Caco-2 (cell line): ENCODE data around the gene SLX9. TPM values are rescaled to one million over a fixed set of nuclear protein-coding genes. Genes with fewer than 3 reads are reported as not detected.

ENCODE experiments used
- BruUV-seq: library from RNA; stranded (reverse); fragments of 400-500 nt; replicated peaks from 2 replicates; lab custom pipeline; 2021; lab: Mats Ljungman, UMichigan
- CTCF ChIA-PET: fragments of 300-600 bp; sonication (Branson Sonifier 250); formaldehyde crosslinking; loops from one replicate; lab custom pipeline; 2022; ENCODE audit warnings: antibody characterized with exemption; lab: Charles Lee
- POLR2A ChIA-PET: fragments of 300-600 bp; sonication (Branson Sonifier 250); formaldehyde crosslinking; loops from one replicate; lab custom pipeline; 2022; ENCODE audit warnings: antibody characterized with exemption; lab: Charles Lee
- DNase-seq, 2 experiments: peaks; one replicate each; pipeline versions ENCODE4 v3.0.0 to v3.0.0-alpha.2; 2020 to 2022
- H3K27me3 ChIP-seq: replicated peaks from 2 replicates; pipeline ENCODE4 v1.6.0; 2011; ENCODE audit warnings: low read length; ENCODE audit not compliant: control insufficient read depth, insufficient read depth
- H3K36me3 ChIP-seq: 2 replicates; pipeline ENCODE4 v1.5.1; 2011; ENCODE audit warnings: low read length; ENCODE audit not compliant: control insufficient read depth, insufficient read depth
- H3K4me1 ChIP-seq: fragments of 250-450 bp; sonication (Bioruptor Pico); 2 replicates; pipeline ENCODE4 v1.5.1; 2020; ENCODE audit warnings: mild to moderate bottlenecking
- H3K4me3 ChIP-seq: 2 replicates; pipeline ENCODE4 v1.5.1; 2011; ENCODE audit warnings: low read depth, mild to moderate bottlenecking, control low read depth, low read length
- H3K9me3 ChIP-seq: fragments of 250-450 bp; sonication (Bioruptor Pico); 2 replicates; pipeline ENCODE4 v1.5.1; 2020; ENCODE audit warnings: mild to moderate bottlenecking, moderate library complexity
- H3K27ac Mint-ChIP-seq: one replicate; pipeline ENCODE4 v1.8.0; 2022; ENCODE audit warnings: mixed read lengths; ENCODE audit not compliant: unreplicated experiment
- H3K27me3 Mint-ChIP-seq: one replicate; pipeline ENCODE4 v1.8.0; 2022; ENCODE audit warnings: mixed read lengths; ENCODE audit not compliant: insufficient read depth, unreplicated experiment
- H3K36me3 Mint-ChIP-seq: one replicate; pipeline ENCODE4 v1.8.0; 2022; ENCODE audit warnings: mild to moderate bottlenecking, mixed read lengths; ENCODE audit not compliant: insufficient read depth, unreplicated experiment
- H3K4me1 Mint-ChIP-seq: one replicate; pipeline ENCODE4 v1.8.0; 2022; ENCODE audit warnings: low read depth, mixed read lengths; ENCODE audit not compliant: unreplicated experiment
- H3K4me3 Mint-ChIP-seq: one replicate; pipeline ENCODE4 v1.8.0; 2022; ENCODE audit warnings: mild to moderate bottlenecking, moderate library complexity, mixed read lengths; ENCODE audit not compliant: unreplicated experiment
- H3K9me3 Mint-ChIP-seq: one replicate; pipeline ENCODE4 v1.8.0; 2022; ENCODE audit warnings: mixed read lengths; ENCODE audit not compliant: unreplicated experiment
- intact Hi-C: fragments of 100-400 bp; cut with micrococcal nuclease; formaldehyde crosslinking; loops from one replicate; pipeline ENCODE4 v1.10.0; 2022; ENCODE audit not compliant: unreplicated experiment
- total RNA-seq: library from RNA; stranded (reverse); gene quantifications from 2 replicates; pipeline ENCODE4 v1.2.3, GENCODE V29; 2022
- TF ChIP-seq, protein P1 (sequence below), 2 experiments: fragments of 200-600 bp in 1 of 2; IDR thresholded peaks; 1 replicate in 1 of 2; 2 replicates in 1 of 2; pipeline versions ENCODE4 v1.5.1 to v1.8.0; 2011 to 2022; ENCODE audit warnings: antibody characterized with exemption in 1 of 2, control low read depth in 1 of 2, inconsistent platforms in 1 of 2, low read depth in 1 of 2, low read length in 1 of 2, mild to moderate bottlenecking in 1 of 2, moderate library complexity in 1 of 2; ENCODE audit not compliant: insufficient read depth in 1 of 2, severe bottlenecking in 1 of 2, unreplicated experiment in 1 of 2

The SLX9 gene
- total RNA-seq, 1 experiment from 2014 or later, result 62.1 TPM

DNA sequence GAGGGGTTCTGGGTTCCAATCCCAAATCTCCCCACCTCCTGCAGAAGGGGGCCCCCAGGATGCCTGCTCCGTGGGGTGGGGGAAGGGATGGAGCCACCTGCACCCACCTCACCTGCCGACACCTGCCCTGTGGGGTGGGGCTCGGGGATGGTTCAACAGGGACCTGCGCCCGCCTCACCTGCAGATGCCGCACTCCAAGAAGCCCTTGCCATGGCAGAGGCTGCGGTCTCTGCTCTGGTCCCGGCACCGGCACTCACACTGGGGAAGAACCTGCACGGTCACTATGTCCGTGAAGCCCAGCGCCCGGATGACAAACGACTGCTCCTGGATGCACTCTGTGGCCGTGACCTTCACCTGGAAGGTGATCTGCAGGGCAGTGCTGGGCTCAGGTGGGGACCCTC, 48.2 kb upstream of the SLX9 start:
- Histone ChIP-seq H3K36me3 (no peaks in the 10 kb centered on the region), H3K27me3 (no peaks in the 10 kb centered on the region), H3K9me3 (no peaks in the 10 kb centered on the region), H3K4me3 (no peak overlapping the region), H3K4me1 (no peaks in the 10 kb centered on the region)
- ChIA-PET POLR2A (no interaction called here), CTCF (no interaction called here)
- BruUV-seq, result no TSS peak
- no peaks in the 10 kb centered on the region for H3K36me3 Mint-ChIP-seq
- intact Hi-C loops, result loop anchor here (2.0 kb wide), 1 partner anchor 41 kb away; no protein-coding TSS in a partner anchor
- H3K27me3 Mint-ChIP-seq, result peaks cover 4% of the 10 kb centered on the region
- no peak overlapping the region for H3K4me3 Mint-ChIP-seq
- no peak overlapping the region for H3K27ac Mint-ChIP-seq
- no peak for DNase-seq
- TF ChIP-seq, protein P1, sequence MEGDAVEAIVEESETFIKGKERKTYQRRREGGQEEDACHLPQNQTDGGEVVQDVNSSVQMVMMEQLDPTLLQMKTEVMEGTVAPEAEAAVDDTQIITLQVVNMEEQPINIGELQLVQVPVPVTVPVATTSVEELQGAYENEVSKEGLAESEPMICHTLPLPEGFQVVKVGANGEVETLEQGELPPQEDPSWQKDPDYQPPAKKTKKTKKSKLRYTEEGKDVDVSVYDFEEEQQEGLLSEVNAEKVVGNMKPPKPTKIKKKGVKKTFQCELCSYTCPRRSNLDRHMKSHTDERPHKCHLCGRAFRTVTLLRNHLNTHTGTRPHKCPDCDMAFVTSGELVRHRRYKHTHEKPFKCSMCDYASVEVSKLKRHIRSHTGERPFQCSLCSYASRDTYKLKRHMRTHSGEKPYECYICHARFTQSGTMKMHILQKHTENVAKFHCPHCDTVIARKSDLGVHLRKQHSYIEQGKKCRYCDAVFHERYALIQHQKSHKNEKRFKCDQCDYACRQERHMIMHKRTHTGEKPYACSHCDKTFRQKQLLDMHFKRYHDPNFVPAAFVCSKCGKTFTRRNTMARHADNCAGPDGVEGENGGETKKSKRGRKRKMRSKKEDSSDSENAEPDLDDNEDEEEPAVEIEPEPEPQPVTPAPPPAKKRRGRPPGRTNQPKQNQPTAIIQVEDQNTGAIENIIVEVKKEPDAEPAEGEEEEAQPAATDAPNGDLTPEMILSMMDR (IDR thresholded peaks at IDR 0.05; ENCODE audit: insufficient read depth in 1 of 2, low read depth in 1 of 2, low read length in 1 of 2, severe bottlenecking in 1 of 2, unreplicated experiment in 1 of 2), result no peak
- H3K4me1 Mint-ChIP-seq, result no peaks in the 10 kb centered on the region
- no peaks in the 10 kb centered on the region for H3K9me3 Mint-ChIP-seq

- intact Hi-C loops, result loop anchor here (2.0 kb wide), 1 partner anchor 41 kb away; no protein-coding TSS in a partner anchor
- Mint-ChIP-seq H3K27ac (no peak overlapping the region), H3K36me3 (no peaks in the 10 kb centered on the region)
Measured at GRCh38 chr21:44892095-44892494, 47.7 kb upstream of the SLX9 start.

GRCh38 chr21:44892536-44893277, 47.1 kb upstream of the SLX9 start:
- no peaks in the 10 kb centered on the region for H3K27me3 ChIP-seq
- no peak overlapping the region for H3K27ac Mint-ChIP-seq
- CTCF ChIA-PET, result interaction anchor here (0.6 to 2.9 kb wide), 2 partner anchors 39 to 222 kb away, joined by 5 to 11 read pairs; no protein-coding TSS in a partner anchor
- H3K4me3 Mint-ChIP-seq, result no peak overlapping the region
- no peak overlapping the region for H3K4me3 ChIP-seq
- POLR2A ChIA-PET, result no interaction called here
- BruUV-seq, result no TSS peak
- H3K36me3 ChIP-seq, result no peaks in the 10 kb centered on the region
- H3K9me3 Mint-ChIP-seq, result no peaks in the 10 kb centered on the region
- H3K36me3 Mint-ChIP-seq, result no peaks in the 10 kb centered on the region
- TF ChIP-seq, protein P1 (IDR thresholded peaks at IDR 0.05; ENCODE audit: insufficient read depth in 1 of 2, low read depth in 1 of 2, low read length in 1 of 2, severe bottlenecking in 1 of 2, unreplicated experiment in 1 of 2), result peak; percentile 68 to 81
- peaks cover 4% of the 10 kb centered on the region for H3K27me3 Mint-ChIP-seq
- no peaks in the 10 kb centered on the region for H3K4me1 Mint-ChIP-seq
- DNase-seq, result peak in 1 of 2 experiments; percentile 71
- H3K9me3 ChIP-seq, result no peaks in the 10 kb centered on the region
- intact Hi-C loops, result loop anchor here (2.0 kb wide), 1 partner anchor 40 kb away; no protein-coding TSS in a partner anchor
- H3K4me1 ChIP-seq, result no peaks in the 10 kb centered on the region

More at GRCh38 chr21:44892095-44892494, 47.7 kb upstream of the SLX9 start:
- H3K4me3 ChIP-seq, result no peak overlapping the region
- Mint-ChIP-seq H3K4me1 (no peaks in the 10 kb centered on the region), H3K4me3 (no peak overlapping the region), H3K9me3 (no peaks in the 10 kb centered on the region), H3K27me3 (peaks cover 4% of the 10 kb centered on the region)
- no peaks in the 10 kb centered on the region for H3K36me3 ChIP-seq
- DNase-seq, result no peak
- H3K27me3 ChIP-seq, result no peaks in the 10 kb centered on the region
- POLR2A ChIA-PET, result no interaction called here
- no peaks in the 10 kb centered on the region for H3K4me1 ChIP-seq
- H3K9me3 ChIP-seq, result no peaks in the 10 kb centered on the region
- no TSS peak for BruUV-seq
- CTCF ChIA-PET, result interaction anchor here (0.6 to 2.9 kb wide), 2 partner anchors 40 to 222 kb away, joined by 5 to 11 read pairs; no protein-coding TSS in a partner anchor
- TF ChIP-seq, protein P1 (IDR thresholded peaks at IDR 0.05; ENCODE audit: insufficient read depth in 1 of 2, low read depth in 1 of 2, low read length in 1 of 2, severe bottlenecking in 1 of 2, unreplicated experiment in 1 of 2), result no peak
